Measurements from ENCODE around the gene LRP1B.

The LRP1B gene

DNA sequence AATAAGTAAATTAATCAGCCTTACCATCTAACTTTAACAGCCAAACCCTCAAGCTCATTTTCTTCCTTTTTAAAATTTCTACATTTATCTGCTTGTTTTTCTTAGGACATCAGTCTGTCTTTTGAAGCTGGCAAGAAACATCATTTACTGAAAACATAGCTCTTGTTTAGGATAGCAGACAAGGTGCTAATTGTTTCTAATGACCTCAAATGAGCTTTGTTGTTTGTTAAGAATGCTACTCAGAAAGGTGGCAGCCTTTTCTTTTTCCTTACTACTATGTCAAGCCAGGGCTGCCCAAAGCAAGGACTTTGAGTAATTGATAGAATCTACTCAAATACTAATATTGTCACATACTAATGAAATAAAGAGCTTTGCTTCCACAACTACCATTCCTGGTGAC, 171.8 kb downstream of the LRP1B start:
- FAIRE-seq (no peak), DNase-seq (ENCODE audit: low spot score) (no peak)

DNA sequence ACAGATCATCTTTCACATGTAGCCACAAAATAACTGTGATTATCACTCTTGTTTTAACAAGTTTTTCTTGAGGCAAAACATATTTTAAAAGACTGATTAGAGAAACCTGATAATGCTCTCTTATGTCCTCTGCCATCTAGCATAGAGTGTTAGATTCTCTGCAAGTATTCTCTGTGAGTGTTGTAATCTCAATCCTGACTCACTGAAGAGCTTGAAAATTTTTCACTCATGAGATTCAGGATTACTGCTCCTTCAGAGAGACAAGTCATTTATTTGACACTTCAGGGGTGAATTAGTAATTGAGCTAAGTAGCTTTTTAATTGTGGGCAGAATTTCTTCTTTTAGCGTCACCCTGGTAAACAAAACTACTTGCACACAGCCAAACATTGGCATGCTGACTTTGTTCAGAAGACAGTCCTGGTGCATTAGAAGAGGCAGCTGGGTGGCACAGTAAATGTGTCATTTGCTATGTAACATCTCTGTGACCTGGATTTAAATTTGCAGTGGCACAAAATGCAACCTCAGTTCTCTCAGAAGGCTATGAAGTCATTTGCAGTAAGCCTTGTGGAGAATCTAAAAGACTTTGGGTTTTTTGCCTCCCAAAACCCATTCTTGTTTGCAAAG, 172.9 kb downstream of the LRP1B start:
- FAIRE-seq: no peak

DNA sequence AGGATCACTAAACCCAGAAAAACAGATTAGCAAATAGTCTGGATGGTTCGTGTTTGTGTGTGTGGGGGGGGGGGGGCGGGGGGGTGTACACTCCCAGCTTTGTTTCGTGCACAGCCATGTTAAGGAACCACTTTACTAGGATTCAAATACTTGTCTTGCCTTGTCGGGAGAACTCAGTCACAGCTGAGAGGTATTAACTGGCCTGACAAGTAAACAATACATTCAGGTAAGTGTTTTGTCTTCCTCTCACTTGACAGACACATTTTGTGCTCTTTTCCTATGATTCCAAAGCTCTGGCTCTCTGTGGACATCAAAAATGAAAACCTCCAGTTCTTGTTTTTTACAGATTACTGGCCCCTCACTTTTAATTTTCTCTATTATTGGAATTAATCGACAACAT, 173.5 kb downstream of the LRP1B start:
- no peak for DNase-seq (ENCODE audit: low spot score)

More for the DNA sequence above, 172.9 kb downstream of the LRP1B start:
- DNase-seq (ENCODE audit: low spot score): no peak

DNA sequence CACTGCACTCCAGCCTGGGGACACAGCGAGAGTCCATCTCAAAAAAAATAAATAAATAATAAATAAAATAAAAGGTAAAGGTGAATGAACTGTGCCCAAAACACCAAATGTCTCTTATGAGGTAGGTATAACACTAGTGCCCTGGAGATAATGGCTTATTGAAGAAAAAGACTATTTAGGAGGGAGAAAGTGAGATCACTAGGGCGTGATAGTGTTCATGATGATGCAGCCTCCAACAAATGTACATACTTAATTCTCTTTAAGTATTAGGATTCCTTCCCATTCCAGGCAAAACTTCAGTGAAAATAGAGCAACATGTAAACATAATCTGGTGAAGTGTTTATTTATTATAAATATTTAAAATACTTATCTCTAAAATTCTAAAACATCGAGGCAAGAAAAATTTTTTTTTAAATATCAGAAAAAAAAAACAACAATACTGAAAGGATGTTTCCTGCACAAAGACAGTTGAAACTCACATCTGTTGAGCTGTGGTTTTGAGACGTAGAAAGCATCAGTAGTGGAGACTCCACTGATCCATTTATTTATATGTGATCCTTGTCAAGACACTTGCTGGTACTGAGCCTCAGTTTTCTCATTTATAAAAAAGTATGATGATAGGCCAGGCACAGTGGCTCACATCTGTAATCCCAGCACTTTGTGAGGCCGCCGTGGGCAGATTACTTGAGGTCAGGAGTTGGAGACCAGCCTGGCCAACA, 183.3 kb downstream of the LRP1B start:
- no peak for FAIRE-seq
- DNase-seq (ENCODE audit: low spot score): no peak

More for the DNA sequence above, 173.5 kb downstream of the LRP1B start:
- no peak for FAIRE-seq

DNA sequence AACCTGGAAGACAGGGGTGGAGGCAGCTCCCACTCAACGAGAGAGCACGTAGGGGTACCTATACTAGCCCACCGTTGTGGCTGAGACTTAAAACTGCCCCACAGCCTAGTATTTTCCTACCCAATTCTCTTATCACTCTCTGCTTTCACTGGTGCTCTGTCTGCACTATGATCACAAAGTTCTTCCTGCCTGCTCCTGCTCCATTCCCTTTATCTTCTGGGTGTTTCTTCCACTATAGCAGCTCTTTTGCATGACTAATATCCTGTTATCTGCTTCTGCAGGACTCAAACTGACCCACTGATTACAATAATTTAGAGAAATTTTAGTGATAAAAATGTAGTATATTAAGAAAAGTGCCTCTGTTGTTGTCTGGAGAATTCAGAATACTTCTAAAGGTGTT, 184.8 kb downstream of the LRP1B start:
- FAIRE-seq (no peak), DNase-seq (ENCODE audit: low spot score) (no peak)

DNA sequence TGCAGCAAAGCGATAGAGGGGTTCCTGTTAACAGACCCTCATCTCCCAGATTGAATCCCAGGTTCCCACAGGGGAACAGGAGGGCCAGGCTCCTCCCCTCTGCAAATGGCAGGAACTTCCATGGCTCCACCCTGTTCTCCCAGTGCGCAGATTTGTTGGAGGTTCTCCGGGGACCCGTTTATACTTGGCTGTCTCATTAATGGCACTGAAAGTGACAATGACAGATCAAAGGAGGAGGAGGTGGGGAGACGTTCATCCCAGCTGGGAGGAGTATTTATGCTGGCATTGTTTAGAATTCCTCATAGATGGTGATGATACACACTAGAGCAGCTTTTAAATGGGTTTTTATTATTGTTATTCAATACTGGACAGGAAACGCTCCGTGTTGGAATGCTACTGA, 186.9 kb downstream of the LRP1B start:
- no peak for FAIRE-seq
- DNase-seq (ENCODE audit: low spot score): no peak

DNA sequence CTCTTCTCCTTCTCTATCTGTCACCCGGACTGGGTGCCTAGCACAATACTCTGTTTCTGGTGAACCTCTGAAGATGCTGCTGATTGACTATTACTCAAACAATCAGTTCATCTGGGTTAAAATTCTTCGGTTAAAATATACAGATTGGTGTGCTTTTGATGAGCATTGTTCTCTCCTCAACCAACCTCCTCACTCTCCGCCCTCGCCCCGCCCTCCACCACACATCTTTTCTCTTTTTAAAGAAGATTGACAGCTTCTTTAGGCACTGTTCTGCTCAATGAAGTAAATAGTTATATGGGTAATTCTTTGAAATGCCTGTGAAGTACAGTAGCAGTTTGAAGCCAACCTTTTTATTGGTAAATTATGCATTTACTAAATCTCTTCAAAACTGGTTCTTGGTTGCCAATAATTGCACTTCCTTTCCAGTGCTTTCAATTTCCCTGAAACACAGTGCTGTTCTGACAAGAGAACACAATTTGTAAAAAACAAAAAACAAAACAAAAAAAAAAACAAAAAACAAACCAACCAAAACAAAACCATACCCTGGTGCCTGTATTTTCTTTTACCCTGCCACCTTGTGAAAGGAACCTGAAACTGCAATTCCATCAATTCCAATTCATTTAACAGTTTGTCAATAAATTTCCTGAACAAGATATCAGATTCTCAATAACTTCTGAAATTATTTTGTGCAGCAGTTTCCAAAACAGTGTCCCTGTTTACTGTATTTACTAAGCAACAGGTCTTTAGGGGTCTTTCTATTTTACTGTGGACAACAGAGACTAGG, 188.6 kb downstream of the LRP1B start:
- no peak for DNase-seq (ENCODE audit: low spot score)
- FAIRE-seq: no peak

DNA sequence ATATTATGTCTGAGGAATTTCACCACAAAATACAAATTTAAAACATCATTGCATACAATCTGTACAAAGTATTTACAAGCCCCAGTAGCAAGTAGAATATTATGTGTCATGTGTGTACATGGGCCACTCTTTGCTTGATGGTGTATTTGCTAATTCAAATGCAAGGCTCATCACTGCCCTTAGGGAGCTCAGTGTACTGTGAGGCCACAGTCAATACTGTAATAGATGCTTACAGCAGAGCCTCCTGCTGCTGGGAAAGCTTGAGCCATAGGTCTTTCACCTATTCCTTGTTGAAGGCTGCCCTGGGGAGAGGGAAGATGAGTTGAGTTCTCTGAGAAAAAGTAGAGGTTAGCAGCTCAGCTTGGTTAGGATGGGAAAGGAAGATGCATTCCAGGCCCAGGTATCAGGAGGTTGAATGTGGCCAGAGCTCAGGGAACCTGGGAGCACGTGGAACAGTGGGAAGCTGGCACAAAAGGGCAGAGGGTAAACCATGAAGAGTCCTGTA, 189.6 kb downstream of the LRP1B start:
- FAIRE-seq (no peak), DNase-seq (ENCODE audit: low spot score) (no peak)

DNA sequence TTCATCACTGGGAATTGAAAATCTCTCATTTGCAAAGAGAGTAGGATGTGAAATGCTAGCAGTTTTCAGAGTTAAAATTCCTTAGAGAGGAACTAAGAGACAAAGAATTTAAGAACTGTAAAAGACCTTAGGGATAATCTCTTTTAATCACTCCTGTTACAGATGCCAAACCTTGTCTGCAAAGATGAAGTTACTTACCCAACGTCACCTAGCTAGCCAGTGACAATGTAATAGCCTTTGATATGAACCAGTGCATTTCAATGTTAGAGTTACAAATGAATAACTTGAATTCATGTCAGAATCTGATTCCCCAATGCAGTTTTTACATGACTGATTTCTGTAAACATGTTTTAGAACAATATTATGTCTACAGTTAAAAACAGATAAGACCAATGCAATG, 190.1 kb downstream of the LRP1B start:
- no peak for FAIRE-seq
- DNase-seq (ENCODE audit: low spot score): no peak

DNA sequence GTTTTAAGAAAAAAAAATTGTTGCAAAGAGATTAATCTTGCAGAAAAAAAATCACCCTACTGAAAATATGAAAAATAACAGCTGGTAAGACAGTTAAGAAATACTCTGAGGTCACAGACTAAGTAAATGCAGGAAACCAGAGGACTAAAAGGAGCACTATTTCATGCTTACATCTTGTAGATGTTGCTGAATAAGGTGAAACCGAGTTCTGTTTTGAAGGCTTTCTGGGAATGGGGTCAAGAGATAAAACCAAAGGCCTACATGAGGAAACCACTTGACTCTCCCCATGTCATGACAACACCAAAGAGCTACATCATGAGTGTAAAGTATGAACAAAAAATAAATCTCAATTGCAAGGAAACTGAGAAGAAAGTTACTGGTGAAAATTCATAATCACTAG, 197.6 kb downstream of the LRP1B start:
- no peak for FAIRE-seq
- DNase-seq (ENCODE audit: low spot score): no peak

DNA sequence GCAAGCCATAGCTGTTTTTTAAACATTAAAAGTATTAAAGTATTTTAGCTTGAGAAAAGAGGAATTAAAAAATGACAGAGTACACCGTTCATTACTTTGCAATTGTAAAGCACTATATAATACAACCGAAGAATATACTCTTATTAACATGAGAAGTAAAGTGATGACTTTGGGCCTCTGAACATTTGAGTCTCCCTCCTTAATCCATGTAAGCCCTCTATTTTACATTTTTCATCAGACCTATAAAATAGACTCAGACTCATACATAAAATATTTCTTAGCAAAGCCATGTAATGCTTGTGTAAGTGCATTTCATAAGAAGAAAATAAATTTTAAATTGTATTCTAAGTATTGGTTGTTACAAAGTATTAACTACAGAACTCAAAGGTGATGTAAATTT, 198.6 kb downstream of the LRP1B start:
- no peak for FAIRE-seq
- DNase-seq (ENCODE audit: low spot score): no peak

DNA sequence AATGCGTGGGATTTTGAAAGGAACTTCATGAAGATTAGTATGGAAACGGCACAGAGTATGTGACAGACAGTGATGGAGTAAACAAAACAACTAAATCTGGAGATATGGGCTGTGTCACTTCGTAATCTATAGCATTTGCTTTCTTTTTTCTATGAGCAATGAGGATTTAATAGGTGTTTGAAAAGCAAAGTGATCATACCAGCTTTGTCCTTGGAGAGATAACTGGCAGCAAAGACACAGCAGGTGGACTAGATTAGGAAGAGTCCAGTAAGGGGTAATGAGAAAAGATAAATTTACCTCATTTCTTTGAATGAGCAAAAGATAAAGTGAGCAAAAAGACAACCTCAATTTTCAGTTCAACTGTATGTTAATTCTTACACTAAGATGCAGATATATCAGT, 199.0 kb downstream of the LRP1B start:
- DNase-seq (ENCODE audit: low spot score) (no peak), FAIRE-seq (no peak)

DNA sequence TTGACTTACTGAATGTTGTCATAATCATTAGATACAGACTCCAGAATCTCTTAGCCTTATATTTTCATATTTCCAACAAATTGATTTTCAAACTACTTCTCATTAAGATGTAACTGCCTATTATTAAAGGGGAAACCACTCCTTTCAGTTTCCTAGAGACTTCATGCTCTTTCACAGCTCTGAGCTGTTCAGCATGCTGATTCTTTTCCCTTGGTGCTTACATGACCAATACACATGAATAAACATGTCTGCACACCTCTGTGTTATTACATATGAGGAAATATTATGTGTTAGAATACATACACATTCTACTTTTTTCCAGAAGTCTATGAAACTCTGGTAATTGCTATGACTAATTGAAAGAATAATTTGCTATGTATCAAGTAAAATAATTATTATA, 200.0 kb downstream of the LRP1B start:
- FAIRE-seq (no peak), DNase-seq (ENCODE audit: low spot score) (no peak)

DNA sequence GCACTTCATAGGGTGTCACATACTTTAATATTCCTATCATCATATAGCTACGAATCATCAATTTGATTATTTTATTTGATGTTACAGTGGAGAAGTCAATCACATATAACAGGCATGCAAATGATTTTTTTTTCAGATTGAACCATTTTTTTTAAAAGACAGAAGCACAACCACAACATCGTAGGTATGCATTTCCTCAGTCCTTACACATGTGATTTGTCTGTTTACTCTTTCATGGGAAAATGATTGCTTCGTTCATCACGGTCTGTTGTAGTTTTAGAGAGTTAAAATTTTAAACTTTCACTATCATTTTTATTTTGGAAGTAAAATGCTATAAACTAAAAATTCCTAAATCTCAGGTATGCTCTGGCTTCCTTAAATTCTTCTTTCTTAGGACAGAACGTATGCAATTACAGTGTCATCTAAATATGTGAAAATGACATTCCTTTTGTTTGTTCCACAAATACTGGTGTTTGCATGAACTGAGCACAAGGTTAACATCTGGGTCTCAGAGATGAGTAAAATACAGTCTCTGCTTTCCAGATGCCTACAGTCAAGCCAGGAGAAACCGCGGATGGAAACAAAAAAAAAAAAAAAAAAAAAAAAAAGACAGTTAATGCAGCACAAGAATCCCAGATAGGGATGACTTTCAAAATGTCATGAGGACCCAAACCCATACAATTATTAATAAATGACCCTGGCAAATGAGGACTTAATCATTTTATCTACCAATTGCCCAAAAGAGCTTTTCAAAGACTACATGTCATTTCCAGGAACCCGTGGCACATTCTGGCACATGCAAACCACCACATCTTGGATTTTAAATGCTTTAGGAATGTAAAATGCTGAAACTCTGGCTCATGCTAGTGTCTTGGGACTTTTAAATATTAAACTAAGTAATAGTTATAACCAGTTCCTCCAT, 201.2 kb downstream of the LRP1B start:
- no peak for FAIRE-seq

DNA sequence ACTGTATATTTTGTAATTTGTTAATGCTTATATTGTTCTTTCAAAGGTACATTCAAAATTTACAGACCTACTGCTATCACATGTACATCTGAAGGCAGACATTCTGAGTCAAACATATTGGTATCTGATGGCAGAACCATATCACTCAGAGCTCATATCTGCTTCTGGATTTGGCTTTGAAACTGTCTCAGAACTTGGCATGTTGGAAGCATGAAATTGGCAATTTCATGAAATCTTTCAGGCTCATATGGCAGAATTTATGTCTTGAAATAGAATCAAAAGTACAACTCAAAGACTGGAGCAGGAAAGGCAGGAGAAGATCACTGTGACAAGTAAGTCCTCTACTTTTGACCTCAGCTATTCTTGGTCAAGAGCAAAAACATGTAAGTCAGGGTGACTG, 202.3 kb downstream of the LRP1B start:
- FAIRE-seq (no peak), DNase-seq (ENCODE audit: low spot score) (no peak)

More for the DNA sequence above, 201.2 kb downstream of the LRP1B start:
- DNase-seq (ENCODE audit: low spot score): no peak

DNA sequence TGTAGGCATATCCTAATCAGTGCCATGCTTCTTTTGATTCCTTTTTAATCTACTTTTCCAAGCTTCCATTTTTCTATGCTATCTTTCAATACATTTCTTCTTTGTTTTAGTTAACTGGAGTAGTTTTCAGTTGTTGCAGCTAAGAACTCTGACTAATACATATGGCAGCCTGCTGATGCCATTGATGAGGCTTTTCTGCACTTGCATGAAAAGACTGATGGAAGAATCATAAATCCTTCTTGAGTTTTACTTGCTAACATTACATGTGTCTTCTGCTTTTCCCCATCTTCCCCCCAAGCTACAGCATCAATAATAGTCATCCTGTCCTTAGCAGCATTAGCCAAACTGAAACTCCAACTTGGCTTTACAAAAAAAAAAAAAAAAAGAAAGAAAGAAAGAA, 203.3 kb downstream of the LRP1B start:
- DNase-seq (ENCODE audit: low spot score) (no peak), FAIRE-seq (no peak)

DNA sequence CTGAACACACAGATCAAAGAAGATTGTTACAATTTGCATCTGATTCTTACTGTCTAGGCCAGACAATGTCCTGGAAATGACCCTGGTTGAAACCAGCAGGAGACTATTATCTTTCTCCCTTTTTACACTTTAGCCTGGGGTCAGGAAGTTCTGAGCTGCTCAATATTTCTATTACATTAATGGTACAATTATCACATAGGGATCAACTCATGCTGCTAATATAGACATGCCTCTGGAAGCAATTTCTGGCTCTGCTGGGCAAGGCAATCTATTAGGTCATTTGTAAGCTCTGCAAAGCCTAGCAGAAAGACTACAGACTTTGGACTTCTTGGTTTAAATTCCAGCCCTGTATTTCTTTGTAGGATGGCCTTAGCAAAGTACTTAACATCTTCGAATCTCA, 205.3 kb downstream of the LRP1B start:
- FAIRE-seq (no peak), DNase-seq (ENCODE audit: low spot score) (no peak)

DNA sequence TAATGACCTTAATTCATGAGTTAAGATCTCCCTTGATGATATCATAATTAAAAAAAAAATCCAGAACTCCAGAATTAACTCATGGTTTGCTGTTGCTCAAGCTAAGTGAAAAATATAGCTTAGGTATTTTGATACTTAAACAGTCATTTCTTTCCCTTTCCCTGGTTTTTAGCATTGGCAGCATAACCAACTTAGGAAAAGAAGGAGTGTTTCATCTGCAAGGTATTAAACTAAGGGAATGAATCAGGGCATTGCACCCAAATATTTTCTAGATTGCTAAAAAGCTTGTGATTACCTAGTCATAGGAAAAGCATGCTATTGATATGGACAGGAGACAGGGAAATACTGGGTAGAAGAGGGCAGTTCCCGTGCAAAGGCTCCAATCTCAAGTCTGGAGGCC, 207.2 kb downstream of the LRP1B start:
- FAIRE-seq: no peak
- no peak for DNase-seq (ENCODE audit: low spot score)

DNA sequence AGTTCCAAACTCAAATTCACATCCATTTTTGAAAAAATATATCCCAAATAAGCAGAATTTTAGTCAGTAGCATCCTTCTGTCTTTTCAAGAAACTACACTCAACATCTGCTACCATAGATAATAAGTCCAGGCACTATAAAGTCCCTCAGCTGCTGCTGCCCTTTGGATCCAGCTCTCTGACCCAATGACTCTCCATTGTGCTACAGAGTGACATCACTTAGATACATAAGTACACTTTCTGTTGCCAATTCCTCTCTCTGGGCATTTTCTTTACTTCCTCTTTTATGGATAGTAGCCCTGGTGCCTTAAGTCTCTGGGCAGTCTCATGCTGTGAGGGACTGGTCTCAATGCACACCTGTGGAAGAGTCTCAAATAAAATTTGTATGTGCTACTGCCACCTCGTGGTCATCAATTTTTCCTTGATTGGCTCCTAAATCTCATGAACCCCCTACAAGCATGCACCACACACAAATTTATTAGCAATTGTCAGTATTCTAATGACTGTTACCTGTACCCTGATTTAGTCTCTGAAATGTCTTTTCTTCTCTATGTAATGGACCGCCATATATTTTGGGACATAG, 219.2 kb downstream of the LRP1B start:
- no peak for DNase-seq (ENCODE audit: low spot score)
- no peak for FAIRE-seq

DNA sequence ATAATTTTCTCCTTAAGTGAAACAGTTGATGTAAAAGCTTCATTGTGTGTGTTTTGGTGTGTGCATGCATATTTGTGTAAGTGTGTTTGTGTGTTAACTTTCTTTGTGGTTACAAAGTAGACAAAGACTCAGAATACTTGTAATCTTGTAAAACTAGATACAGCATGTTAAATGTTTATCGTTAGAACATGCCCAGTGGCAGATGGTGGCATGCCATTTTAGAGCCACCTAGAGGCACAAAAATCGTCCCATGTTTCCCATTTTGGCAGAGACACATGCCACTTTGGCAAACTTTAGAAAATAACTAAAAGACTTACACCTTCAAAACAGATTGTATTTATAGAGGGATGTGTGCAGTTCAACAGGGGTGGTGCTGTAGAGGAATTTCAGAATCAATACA, 224.1 kb downstream of the LRP1B start:
- FAIRE-seq: no peak
- DNase-seq (ENCODE audit: low spot score): no peak

DNA sequence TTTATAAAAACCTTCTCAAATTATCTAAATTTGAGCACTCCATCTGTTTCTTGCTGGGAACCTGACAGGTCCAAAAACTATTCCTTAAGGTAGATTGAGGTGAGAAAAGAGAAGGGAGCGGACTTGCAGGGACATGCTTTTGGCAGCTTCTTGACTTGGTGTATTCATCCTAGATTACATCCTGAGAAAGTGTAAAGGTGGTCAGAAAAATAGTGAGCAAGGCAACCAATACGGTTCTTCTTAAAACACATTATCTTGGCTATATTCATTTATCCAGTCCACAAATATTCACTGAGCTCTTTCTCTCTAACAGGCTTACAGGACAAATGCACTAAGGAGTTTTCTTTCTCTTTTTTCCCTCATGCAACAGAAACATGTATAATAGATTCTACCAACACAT, 230.0 kb downstream of the LRP1B start:
- FAIRE-seq (no peak), DNase-seq (ENCODE audit: low spot score) (no peak)
